Measurements from ENCODE around the gene KIR2DL3. TPM values are rescaled to one million over a fixed set of nuclear protein-coding genes. Genes with fewer than 3 reads are reported as not detected.

Gene KIR2DL3
- total RNA-seq = not detected in 2 replicates

DNA sequence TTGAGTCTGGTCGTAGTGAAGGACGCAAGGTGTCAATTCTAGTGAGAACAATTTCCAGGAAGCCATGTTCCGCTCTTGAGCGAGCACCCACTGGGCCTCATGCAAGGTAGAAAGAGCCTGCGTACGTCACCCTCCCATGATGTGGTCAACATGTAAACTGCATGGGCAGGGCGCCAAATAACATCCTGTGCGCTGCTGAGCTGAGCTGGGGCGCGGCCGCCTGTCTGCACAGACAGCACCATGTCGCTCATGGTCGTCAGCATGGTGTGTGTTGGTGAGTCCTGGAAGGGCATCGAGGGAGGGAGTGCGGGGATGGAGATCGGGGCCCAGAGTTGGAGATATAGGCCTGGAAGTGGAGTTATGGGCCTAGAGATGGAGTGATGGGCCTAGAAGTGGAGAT, at the start of gene KIR2DL3:
TSS of gene KIR2DL3 (plus strand) at position 208 of the 400 bp plus-strand sequence. CDS start at position 241, 33 bp downstream.

GRCh38 chr19:54724142-54724541, 14.2 kb upstream of the KIR2DL3 start, which contains the start of gene KIR3DL3:
Gene KIR3DL3 (plus strand): TSS chr19:54724442. CDS start chr19:54724497, 55 bp downstream.

DNA sequence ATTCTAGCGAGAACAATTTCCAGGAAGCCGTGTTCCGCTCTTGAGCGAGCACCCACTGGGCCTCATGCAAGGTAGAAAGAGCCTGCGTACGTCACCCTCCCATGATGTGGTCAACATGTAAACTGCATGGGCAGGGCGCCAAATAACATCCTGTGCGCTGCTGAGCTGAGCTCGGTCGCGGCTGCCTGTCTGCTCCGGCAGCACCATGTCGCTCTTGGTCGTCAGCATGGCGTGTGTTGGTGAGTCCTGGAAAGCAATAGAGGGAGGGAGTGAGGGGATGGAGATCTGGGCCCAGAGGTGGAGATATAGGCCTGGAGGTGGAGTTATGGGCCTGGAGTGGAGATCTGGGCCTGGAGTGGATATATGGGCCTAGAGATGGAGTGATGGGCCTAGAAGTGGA, 31.3 kb downstream of the KIR2DL3 start, which contains the start of gene KIR2DL1:
TSS of gene KIR2DL1 (plus strand) at position 148 of the 400 bp plus-strand sequence. CDS start at position 206, 58 bp downstream.

Other genes with a start within 250 kb of the KIR2DL3 start
- gene LAIR2, start 235.7 kb upstream of the KIR2DL3 start, total RNA-seq = not detected in 2 replicates
- not detected in 2 replicates for gene LILRA2, start 164.7 kb upstream of the KIR2DL3 start, total RNA-seq
- not detected in 2 replicates for gene LILRA1, start 144.9 kb upstream of the KIR2DL3 start, total RNA-seq
- not detected in 2 replicates for gene LILRB1, start 108.0 kb upstream of the KIR2DL3 start, total RNA-seq
- not detected in 2 replicates for gene LILRB4, start 75.5 kb upstream of the KIR2DL3 start, total RNA-seq
- not detected in 2 replicates for gene KIR3DL3, start 14.1 kb upstream of the KIR2DL3 start, total RNA-seq
- gene KIR2DL1, start 31.3 kb downstream of the KIR2DL3 start, total RNA-seq = not detected in 2 replicates
- not detected in 2 replicates for gene KIR2DL4, start 65.1 kb downstream of the KIR2DL3 start, total RNA-seq
- not detected in 2 replicates for gene KIR3DL1, start 78.0 kb downstream of the KIR2DL3 start, total RNA-seq
- gene KIR2DS4, start 94.2 kb downstream of the KIR2DL3 start, total RNA-seq = not detected in 2 replicates
- not detected in 2 replicates for gene KIR3DL2, start 111.9 kb downstream of the KIR2DL3 start, total RNA-seq
- gene FCAR, start 135.7 kb downstream of the KIR2DL3 start, total RNA-seq = not detected in 2 replicates
- gene NCR1, start 167.6 kb downstream of the KIR2DL3 start, total RNA-seq = not detected in 2 replicates
- not detected in 2 replicates for gene NLRP7, start 209.0 kb downstream of the KIR2DL3 start, total RNA-seq
- 0.20 and 0.23 TPM in 2 replicates for gene NLRP2, start 227.9 kb downstream of the KIR2DL3 start, total RNA-seq

Data from smooth muscle cell of the pulmonary artery (primary cell).